HUES6 (cell line): ENCODE data around the gene C10orf62.
"Not testable (repeated sequence)": the region's sequence is repeated elsewhere in the genome, so short reads cannot be mapped to it uniquely, and the experiment has no call there.

ENCODE experiments used
- H3K27ac ChIP-seq: 2 replicates; pipeline ENCODE4 v1.7.0; 2013; ENCODE audit warnings: low read depth, mild to moderate bottlenecking, low read length, inconsistent platforms
- H3K27me3 ChIP-seq: 2 replicates; pipeline ENCODE4 v1.6.1; 2013; ENCODE audit warnings: low read length; ENCODE audit not compliant: control insufficient read depth, insufficient read depth
- H3K36me3 ChIP-seq: 2 replicates; pipeline ENCODE4 v1.6.1; 2013; ENCODE audit warnings: low read length; ENCODE audit not compliant: control insufficient read depth, insufficient read depth
- H3K4me1 ChIP-seq: 2 replicates; pipeline ENCODE4 v1.6.1; 2013; ENCODE audit warnings: low read length; ENCODE audit not compliant: control insufficient read depth, insufficient read depth
- H3K4me3 ChIP-seq: 2 replicates; pipeline ENCODE4 v1.5.1; 2013; ENCODE audit warnings: low read depth, low read length
- H3K9ac ChIP-seq: one replicate; pipeline ENCODE4 v1.6.1; 2013; ENCODE audit warnings: mild to moderate bottlenecking, low read length
- H3K9me3 ChIP-seq: 2 replicates; pipeline ENCODE4 v1.6.1; 2013; ENCODE audit warnings: low read depth, low read length; ENCODE audit not compliant: control insufficient read depth, insufficient read depth

The C10orf62 gene

DNA sequence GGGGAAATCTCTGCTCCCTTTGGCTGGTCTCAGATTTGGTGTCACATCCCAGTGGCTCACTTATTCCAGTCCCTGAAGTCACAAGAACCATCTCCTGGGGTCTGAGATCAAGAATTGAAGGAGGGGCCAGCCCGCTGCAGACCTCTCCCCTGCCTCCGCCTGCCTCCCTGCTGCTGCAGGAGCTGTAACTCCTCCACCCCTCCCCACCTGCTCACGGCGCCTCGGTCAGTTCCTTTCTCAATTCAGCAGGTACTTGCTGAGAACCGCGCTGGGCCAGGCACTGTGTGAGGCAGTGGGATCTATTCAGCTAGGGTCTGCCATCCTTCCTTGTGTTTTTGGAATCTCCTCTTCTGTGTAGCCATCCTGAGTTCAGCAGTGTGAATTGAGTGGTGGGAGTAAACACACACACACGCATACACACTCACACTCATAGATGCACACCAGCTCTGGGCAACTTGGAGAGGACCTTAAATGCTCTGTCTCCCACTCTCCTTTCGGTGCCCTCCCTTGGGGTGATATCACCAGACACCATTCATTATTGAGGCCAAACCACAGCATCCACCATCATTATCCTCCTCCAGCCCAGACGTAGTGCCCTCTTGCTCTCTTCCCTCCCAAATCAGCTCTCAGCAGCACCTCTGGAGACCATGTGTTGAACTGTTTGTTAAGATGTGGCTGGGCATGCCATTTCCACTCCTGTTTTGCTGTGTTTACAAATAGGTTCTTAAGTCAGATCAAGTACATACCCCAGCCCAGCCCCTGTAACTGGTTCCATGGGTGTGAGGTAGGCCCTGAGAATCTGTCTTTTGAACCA, 39.0 kb upstream of the C10orf62 start:
- Histone ChIP-seq H3K4me3 (no peak overlapping the region), H3K27ac (peak overlapping the region; percentile 54), H3K4me1 (peaks cover 37% of the 10 kb centered on the region), H3K36me3 (no peaks in the 10 kb centered on the region), H3K9me3 (no peaks in the 10 kb centered on the region), H3K27me3 (no peaks in the 10 kb centered on the region), H3K9ac (peak overlapping the region; percentile 65)

DNA sequence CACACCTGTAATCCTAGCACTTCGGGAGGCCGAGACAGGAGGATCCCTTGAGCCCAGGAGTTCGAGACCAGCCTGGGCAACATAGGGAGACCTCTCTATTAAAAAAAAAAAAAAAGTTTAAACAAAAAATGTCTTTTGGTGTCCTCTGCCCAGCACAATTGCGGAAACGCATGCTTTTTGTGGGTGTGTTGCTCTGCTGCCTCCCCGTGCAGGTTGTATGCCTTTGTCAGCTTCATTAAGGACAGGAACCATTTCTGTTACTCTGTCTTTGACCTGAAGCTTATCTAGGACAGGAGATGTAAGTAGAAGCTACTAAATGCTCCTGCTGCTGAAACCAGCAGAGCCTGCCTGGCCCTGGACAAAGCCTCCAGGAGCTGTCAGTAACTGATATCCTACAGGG, 38.2 kb upstream of the C10orf62 start:
- H3K27me3 ChIP-seq, result no peaks in the 10 kb centered on the region
- H3K9ac ChIP-seq, result no peak overlapping the region
- H3K4me3 ChIP-seq, result no peak overlapping the region
- no peaks in the 10 kb centered on the region for H3K36me3 ChIP-seq
- H3K27ac ChIP-seq, result no peak overlapping the region
- peaks cover 37% of the 10 kb centered on the region for H3K4me1 ChIP-seq
- H3K9me3 ChIP-seq, result no peaks in the 10 kb centered on the region

DNA sequence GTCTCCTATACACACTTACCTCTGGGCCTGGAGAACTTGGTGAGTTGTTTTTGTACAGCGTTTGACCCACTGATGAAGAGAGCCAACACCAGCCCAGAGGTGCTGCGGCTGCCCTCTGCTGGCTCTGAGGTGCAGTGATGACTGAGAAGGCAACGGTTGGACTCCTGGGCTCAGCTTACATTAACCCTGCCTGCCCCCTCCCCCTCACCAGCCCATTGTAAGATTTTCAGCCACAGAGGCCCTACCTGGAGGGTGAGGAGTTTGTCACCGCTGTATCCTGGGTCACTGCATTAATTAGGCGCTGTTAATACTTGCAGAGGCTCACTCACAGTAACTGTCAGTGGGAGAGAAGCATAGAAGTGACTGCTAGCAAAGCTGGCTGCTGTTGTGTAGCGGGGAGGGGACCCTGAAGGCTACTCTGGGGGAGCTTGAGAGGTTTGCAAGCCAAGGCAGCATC, 35.9 kb upstream of the C10orf62 start:
- Histone ChIP-seq H3K9ac (no peak overlapping the region), H3K36me3 (no peaks in the 10 kb centered on the region), H3K4me3 (no peak overlapping the region), H3K4me1 (peaks cover 33% of the 10 kb centered on the region), H3K27me3 (no peaks in the 10 kb centered on the region), H3K27ac (no peak overlapping the region), H3K9me3 (no peaks in the 10 kb centered on the region)

DNA sequence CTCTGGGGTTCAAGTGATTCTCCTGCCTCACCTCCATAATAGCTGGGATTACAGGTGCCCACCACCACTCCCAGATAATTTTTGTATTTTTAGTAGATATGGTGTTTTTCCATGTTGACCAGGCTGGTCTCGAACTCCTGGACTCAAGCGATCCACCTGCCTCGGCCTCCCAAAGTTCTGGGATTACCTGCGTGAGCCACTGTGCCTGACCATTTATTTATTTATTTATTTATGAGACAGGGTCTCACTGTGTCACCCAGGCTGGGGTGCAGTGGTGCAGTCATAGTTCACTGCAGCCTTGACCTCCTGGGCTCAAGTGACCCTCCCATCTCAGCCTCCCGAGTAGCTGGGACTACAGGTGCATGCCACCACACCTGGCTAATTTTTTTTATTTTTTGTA, 35.2 kb upstream of the C10orf62 start:
- H3K27me3 ChIP-seq, H3K36me3 ChIP-seq, H3K9ac ChIP-seq, H3K27ac ChIP-seq, H3K4me3 ChIP-seq, H3K9me3 ChIP-seq: not testable (repeated sequence)
- peaks cover 27% of the 10 kb centered on the region for H3K4me1 ChIP-seq

DNA sequence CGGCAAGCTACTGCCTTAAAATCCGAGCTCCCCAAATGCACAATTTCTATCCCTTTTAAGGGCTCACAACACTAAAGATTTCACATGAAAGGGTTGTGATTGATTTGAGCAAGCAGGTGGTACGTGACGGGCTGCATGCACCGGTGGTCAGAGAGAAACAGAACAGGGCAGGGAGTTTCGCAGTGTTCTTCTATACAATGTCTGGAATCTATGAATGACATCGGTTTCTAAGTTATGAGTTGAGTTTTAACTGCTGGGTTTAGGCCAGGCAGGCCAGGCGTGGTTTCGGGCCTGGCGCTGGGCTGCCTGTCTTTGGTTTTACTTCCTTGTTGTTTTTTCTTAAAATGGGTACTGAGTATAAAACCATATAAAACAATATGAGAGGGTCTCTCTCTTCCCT, 34.0 kb upstream of the C10orf62 start:
- not testable (repeated sequence) for H3K4me3 ChIP-seq, H3K36me3 ChIP-seq, H3K27me3 ChIP-seq, H3K9ac ChIP-seq, H3K9me3 ChIP-seq, H3K27ac ChIP-seq
- peaks cover 15% of the 10 kb centered on the region for H3K4me1 ChIP-seq

DNA sequence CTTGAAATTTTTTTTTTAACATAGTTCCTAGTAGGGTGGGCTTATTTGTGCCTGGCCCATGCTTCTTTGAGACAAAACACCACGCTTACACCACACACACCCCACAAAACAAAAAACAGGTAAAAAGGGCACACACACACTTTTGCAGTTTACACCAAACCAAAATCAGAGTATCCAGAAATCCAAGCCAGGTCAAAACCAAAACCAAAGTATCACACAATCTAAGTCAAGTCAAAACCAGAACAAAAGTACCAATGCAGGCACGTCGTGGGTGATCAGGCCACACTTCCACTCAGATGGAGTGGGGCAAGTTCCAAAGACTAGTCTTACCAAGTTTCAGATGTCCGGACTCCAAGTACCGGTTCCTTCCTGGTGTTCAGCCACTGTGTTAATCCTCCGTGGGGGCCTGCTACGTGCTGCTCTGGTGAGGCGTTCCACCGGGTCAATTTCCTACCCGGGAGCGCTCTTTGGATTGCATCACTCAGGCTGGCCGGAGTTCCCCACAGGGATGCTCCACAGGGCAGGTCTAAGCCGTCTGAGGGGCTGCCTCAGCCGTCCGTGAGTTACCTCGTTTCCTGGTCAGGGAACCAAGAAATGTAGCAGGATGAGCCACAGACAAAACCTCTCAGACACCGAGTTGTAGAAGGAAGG, 28.7 kb upstream of the C10orf62 start:
- H3K27me3 ChIP-seq, H3K9me3 ChIP-seq, H3K9ac ChIP-seq, H3K36me3 ChIP-seq, H3K27ac ChIP-seq, H3K4me1 ChIP-seq, H3K4me3 ChIP-seq: not testable (repeated sequence)

DNA sequence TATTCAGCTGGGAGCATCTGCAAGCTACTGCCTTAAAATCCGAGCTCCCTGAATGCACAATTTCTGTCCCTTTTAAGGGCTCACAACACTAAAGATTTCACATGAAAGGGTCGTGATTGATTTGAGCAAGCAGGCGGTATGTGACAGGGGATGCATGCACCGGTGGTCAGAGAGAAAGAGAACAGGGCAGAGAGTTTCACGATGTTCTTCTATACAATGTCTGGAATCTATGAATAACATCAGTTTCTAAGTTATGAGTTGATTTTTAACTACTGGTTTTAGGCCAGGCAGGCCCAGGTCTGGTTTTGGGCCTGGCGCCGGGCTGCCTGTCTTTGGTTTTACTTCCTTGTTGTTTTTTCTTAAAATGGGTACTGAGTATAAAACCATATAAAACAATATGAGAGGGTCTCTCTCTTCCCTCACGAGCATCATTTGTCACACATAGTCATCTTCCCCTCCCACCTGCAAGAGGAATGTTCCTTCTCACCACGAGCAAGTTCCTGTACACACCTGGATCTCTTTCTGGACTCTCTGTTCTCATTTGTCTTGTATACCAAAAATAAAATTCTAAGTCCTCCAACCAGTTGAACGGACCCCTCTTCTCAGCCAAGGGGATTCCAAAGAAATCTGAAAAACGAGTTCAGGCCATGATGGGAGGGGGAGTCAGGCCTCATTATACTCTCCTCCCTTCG, 28.0 kb upstream of the C10orf62 start:
- H3K4me1 ChIP-seq, H3K27me3 ChIP-seq, H3K27ac ChIP-seq, H3K9me3 ChIP-seq, H3K9ac ChIP-seq, H3K36me3 ChIP-seq, H3K4me3 ChIP-seq: not testable (repeated sequence)

DNA sequence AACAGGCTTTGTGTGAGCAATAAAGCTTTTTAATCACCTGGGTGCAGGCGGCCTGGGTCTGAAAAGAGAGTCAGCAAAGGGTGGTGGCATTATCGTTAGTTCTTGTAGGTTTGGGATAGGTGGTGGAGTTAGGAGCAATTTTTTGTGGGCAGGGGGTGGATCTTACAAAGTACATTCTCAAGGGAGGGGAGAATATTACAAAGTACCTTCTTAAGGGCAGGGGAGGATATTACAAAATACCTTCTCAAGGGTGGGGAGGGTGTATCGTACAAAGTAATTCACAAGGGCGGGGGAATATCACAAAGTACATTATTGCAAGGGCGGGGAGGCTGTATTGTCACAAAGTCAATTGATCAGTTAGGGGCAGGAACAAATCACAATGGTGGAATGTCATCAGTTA, 27.2 kb upstream of the C10orf62 start:
- H3K4me1 ChIP-seq, H3K9me3 ChIP-seq, H3K4me3 ChIP-seq, H3K9ac ChIP-seq, H3K36me3 ChIP-seq, H3K27ac ChIP-seq, H3K27me3 ChIP-seq: not testable (repeated sequence)

DNA sequence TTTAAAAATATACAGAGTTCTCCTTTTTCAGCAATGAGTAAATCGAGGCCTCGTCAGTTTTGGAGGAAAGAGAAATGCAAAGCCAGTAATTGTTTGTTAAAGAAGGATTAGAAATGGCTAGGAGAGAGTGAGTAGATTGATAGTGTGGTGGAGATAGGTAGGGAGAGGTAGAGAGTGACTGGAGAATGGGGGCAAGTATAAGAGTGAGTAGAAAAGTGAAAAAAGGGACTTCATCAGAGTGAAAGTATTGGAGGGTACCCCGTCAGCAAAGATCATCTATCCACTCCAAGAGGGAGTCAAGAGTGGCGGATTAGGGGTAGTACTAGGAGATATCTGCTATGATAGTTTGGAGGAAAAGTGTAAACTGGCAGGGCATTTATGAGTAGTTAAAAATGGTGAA, 26.2 kb upstream of the C10orf62 start:
- no peak overlapping the region for H3K9ac ChIP-seq
- no peak overlapping the region for H3K4me3 ChIP-seq
- peaks cover 4% of the 10 kb centered on the region for H3K9me3 ChIP-seq
- no peaks in the 10 kb centered on the region for H3K4me1 ChIP-seq
- H3K27ac ChIP-seq, result no peak overlapping the region
- peaks cover 3% of the 10 kb centered on the region; the same call in 1 of the 2 replicates for H3K36me3 ChIP-seq
- no peaks in the 10 kb centered on the region for H3K27me3 ChIP-seq

DNA sequence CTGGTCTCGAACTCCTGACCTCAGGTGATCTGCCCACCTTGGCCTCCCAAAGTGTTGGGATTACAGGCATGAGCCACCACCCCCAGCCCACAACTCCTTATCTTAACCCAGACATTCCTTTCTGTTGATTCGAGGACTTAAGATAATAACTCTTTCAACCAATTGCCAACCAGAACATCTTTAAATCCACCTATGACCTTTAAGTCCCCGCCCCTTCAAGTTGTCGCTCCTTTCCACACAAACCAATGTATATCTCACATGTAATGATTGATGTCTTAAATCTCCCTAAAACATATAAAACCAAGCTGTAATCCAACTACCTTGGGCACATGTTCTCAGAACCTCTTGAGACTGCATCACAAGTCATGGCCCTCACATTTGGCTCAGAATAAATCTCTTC, 24.7 kb upstream of the C10orf62 start:
- Histone ChIP-seq H3K9me3 (peaks cover 4% of the 10 kb centered on the region), H3K27me3 (no peaks in the 10 kb centered on the region), H3K9ac (no peak overlapping the region), H3K36me3 (peaks cover 14% of the 10 kb centered on the region), H3K27ac (no peak overlapping the region), H3K4me3 (no peak overlapping the region), H3K4me1 (no peaks in the 10 kb centered on the region)

DNA sequence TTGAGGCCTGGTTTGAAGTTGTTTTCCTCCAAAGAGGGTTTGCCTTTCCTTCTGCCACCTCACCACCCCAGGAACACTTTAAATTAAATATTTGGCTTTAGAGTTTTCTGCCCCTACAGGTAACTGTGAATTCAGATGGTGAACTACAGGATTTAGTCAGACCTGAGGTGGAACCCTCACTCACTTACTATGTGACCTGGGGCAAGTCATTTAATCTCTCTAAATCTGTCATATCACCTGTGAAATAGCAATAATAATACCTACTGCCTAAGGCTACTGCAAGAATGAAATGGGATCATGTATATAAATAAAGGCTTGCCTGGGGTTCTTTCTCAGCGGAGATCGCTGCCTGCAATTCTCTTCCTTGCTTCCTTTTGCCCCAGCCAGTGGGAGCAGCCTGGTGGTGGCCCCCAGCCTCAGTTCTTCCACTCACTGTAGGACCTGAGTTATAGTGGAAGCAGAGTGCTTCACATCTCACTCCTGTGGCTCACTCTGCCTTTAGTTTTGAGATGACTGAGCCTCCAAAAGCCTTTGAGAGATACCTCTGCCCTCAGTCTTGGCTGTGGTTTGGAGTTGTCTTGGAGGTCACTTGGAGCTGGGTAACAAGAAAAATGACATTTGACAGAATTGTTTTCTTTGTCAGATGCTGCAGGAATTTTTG, 23.1 kb upstream of the C10orf62 start:
- Histone ChIP-seq H3K36me3 (peaks cover 27% of the 10 kb centered on the region), H3K4me1 (no peaks in the 10 kb centered on the region), H3K4me3 (no peak overlapping the region), H3K9me3 (peaks cover 4% of the 10 kb centered on the region), H3K9ac (no peak overlapping the region), H3K27ac (no peak overlapping the region), H3K27me3 (no peaks in the 10 kb centered on the region)
